Measurements from ENCODE around the gene SCG5.
A peak's percentile ranks its signal among the peaks of the same experiment; 100 is the strongest.

SCG5 gene

GRCh38 chr15:32715276-32715675, 73.8 kb downstream of the SCG5 start:
- H3K4me1 ChIP-seq (ENCODE audit: low read length), result peaks cover 22% of the 10 kb centered on the region
- H3K4me3 ChIP-seq (ENCODE audit: low read length), result peak overlapping the region; percentile 28; the same call in 1 of the 2 replicates
- peaks cover 66% of the 10 kb centered on the region for H3K27me3 ChIP-seq (ENCODE audit: low read depth, low read length)
- H3K9me3 ChIP-seq (ENCODE audit: insufficient read depth, low read length), result no peaks in the 10 kb centered on the region
- no peak overlapping the region for H2AFZ ChIP-seq (ENCODE audit: low read depth, low read length)
- H4K20me1 ChIP-seq (ENCODE audit: insufficient read depth, low read length), result peaks cover 13% of the 10 kb centered on the region
- H3K36me3 ChIP-seq (replicated peaks; ENCODE audit: low read depth, low read length), result no peaks in the 10 kb centered on the region
- H3K79me2 ChIP-seq (ENCODE audit: low read length), result no peaks in the 10 kb centered on the region
- H3K9ac ChIP-seq (ENCODE audit: low read length), result no peak overlapping the region
- no peak for TF ChIP-seq CTCF (IDR thresholded peaks at IDR 0.05; ENCODE audit: low read depth, low read length)
- TF ChIP-seq EZH2phosphoT487 (IDR thresholded peaks at IDR 0.05; ENCODE audit: low read depth), result peak; percentile 82
- peak overlapping the region; percentile 40 for H3K4me2 ChIP-seq (ENCODE audit: low read length)
- H3K27ac ChIP-seq (ENCODE audit: low read length), result no peak overlapping the region

GRCh38 chr15:32716216-32716914, 74.9 kb downstream of the SCG5 start:
- peak overlapping the region; percentile 28; the same call in 1 of the 2 replicates for H3K4me3 ChIP-seq (ENCODE audit: low read length)
- no peaks in the 10 kb centered on the region for H3K36me3 ChIP-seq (replicated peaks; ENCODE audit: low read depth, low read length)
- H2AFZ ChIP-seq (ENCODE audit: low read depth, low read length), result no peak overlapping the region
- no peak overlapping the region for H3K27ac ChIP-seq (ENCODE audit: low read length)
- no peaks in the 10 kb centered on the region for H3K79me2 ChIP-seq (ENCODE audit: low read length)
- H3K27me3 ChIP-seq (ENCODE audit: low read depth, low read length), result peaks cover 72% of the 10 kb centered on the region
- H4K20me1 ChIP-seq (ENCODE audit: insufficient read depth, low read length), result peaks cover 13% of the 10 kb centered on the region
- TF ChIP-seq EZH2phosphoT487 (IDR thresholded peaks at IDR 0.05; ENCODE audit: low read depth), result no peak
- no peak for TF ChIP-seq CTCF (IDR thresholded peaks at IDR 0.05; ENCODE audit: low read depth, low read length)
- no peak overlapping the region for H3K9ac ChIP-seq (ENCODE audit: low read length)
- no peaks in the 10 kb centered on the region for H3K9me3 ChIP-seq (ENCODE audit: insufficient read depth, low read length)
- H3K4me2 ChIP-seq (ENCODE audit: low read length), result peak overlapping the region; percentile 40; the same call in 1 of the 2 replicates
- peaks cover 22% of the 10 kb centered on the region for H3K4me1 ChIP-seq (ENCODE audit: low read length)

DNA sequence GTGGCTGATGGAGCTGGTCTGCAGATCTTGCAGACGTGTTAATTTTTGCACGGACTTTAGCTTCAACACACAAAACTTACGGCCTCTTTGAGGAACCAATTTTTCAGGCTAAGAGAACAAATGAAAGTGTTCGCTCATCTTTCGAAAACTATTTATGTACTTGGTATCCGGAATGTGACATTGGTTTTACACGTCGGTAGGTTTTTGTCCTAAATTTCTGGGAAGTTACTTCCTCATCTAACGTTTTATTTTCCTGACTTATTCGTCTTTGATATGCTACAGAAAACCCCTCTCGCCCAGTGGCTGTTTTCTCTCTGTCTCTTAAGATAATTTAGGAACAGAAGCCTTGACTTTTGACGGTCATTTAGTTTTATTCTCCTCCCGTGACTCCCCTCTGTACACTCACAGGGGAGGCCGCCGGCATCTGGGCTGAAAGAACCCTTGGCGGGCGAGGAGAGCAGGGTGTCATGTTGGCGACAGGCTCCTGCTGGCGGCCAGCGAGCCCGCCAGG, 75.5 kb downstream of the SCG5 start:
- Histone ChIP-seq H3K9ac (ENCODE audit: low read length) (no peak overlapping the region), H2AFZ (ENCODE audit: low read depth, low read length) (no peak overlapping the region), H3K79me2 (ENCODE audit: low read length) (no peaks in the 10 kb centered on the region), H3K27ac (ENCODE audit: low read length) (no peak overlapping the region), H3K9me3 (ENCODE audit: insufficient read depth, low read length) (no peaks in the 10 kb centered on the region), H3K4me3 (ENCODE audit: low read length) (no peak overlapping the region), H3K27me3 (ENCODE audit: low read depth, low read length) (peaks cover 76% of the 10 kb centered on the region), H3K4me1 (ENCODE audit: low read length) (peaks cover 22% of the 10 kb centered on the region), H3K4me2 (ENCODE audit: low read length) (no peak overlapping the region), H4K20me1 (ENCODE audit: insufficient read depth, low read length) (peaks cover 13% of the 10 kb centered on the region), H3K36me3 (replicated peaks; ENCODE audit: low read depth, low read length) (no peaks in the 10 kb centered on the region)
- no peak for TF ChIP-seq CTCF (IDR thresholded peaks at IDR 0.05; ENCODE audit: low read depth, low read length)
- TF ChIP-seq EZH2phosphoT487 (IDR thresholded peaks at IDR 0.05; ENCODE audit: low read depth), result no peak

DNA sequence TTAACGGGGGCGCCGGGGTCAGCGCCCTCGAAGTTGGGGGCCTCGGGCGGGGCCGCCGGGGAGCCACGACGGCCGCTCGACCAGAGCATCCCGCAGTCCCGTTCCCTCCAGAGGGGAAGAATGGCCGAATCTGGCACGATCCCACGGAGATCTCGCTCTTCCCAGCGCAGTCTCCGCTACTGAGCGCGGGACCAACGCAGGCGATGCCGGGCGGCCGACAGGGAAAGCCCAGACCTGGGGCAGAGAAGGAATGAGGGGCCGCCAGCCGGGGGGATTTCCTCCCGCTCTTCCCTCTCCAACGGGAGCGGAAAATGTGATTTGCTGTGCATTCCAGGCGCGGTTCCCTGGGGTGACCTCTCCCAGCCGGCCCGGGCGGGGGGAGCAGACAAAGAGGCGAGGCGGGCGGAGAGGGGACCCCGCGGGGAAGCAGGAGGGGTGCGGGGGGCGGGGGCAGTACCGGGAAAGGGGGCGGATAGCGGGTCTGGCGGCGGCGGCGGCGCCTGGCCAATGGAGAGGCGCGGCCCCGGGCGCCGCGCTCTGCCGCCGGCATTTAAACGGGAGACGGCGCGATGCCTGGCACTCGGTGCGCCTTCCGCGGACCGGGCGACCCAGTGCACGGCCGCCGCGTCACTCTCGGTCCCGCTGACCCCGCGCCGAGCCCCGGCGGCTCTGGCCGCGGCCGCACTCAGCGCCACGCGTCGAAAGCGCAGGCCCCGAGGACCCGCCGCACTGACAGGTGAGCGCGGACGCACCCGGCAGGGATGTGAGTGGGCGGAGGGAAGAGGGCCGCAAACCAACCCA, 76.1 kb downstream of the SCG5 start, which contains the start of gene GREM1:
Gene GREM1 (plus strand): TSS at position 579 of the 801 bp plus-strand sequence. CDS start 12,687 bp downstream, outside the sequence.
- peaks cover 76% of the 10 kb centered on the region for H3K27me3 ChIP-seq (ENCODE audit: low read depth, low read length)
- no peaks in the 10 kb centered on the region for H3K9me3 ChIP-seq (ENCODE audit: insufficient read depth, low read length)
- TF ChIP-seq CTCF (IDR thresholded peaks at IDR 0.05; ENCODE audit: low read depth, low read length) (no peak), EZH2phosphoT487 (IDR thresholded peaks at IDR 0.05; ENCODE audit: low read depth) (no peak)
- no peak within 1 kb of the TSS for H3K9ac ChIP-seq (ENCODE audit: low read length)
- no peak within 1 kb of the TSS for H2AFZ ChIP-seq (ENCODE audit: low read depth, low read length)
- no peaks in the 10 kb centered on the region for H3K36me3 ChIP-seq (replicated peaks; ENCODE audit: low read depth, low read length)
- no peak within 1 kb of the TSS for H3K4me2 ChIP-seq (ENCODE audit: low read length)
- no peaks in the 10 kb centered on the region for H3K79me2 ChIP-seq (ENCODE audit: low read length)
- peaks cover 13% of the 10 kb centered on the region for H4K20me1 ChIP-seq (ENCODE audit: insufficient read depth, low read length)
- no peak within 1 kb of the TSS for H3K27ac ChIP-seq (ENCODE audit: low read length)
- H3K4me1 ChIP-seq (ENCODE audit: low read length), result peaks cover 25% of the 10 kb centered on the region
- no peak within 1 kb of the TSS for H3K4me3 ChIP-seq (ENCODE audit: low read length)

All from OCI-LY3 (cell line).